ENCODE measurements around the gene COL27A1. TPM values are rescaled to one million over a fixed set of nuclear protein-coding genes. Genes with fewer than 3 reads are reported as not detected.

COL27A1 gene
- total and polyA plus RNA-seq, 8 donors: 9.7 to 109 (median 19.6) TPM

GRCh38 chr9:114279693-114280092 is 124.4 kb downstream of the COL27A1 start:
- 91 to 97% methylated on average over 3 of the region's 3 CpGs for WGBS, 2 donors
- Histone ChIP-seq H3K27ac (no peak overlapping the region), H3K36me3 (no peaks in the 10 kb centered on the region), H3K4me3 (no peak overlapping the region), H3K27me3 (no peaks in the 10 kb centered on the region), H3K4me1 (no peaks in the 10 kb centered on the region), H3K9me3 (no peaks in the 10 kb centered on the region)
- FAIRE-seq: no peak
- DNase-seq: peak in 1 of 6 donors; percentile 8
- ATAC-seq: no peak
- no peak for TF ChIP-seq CTCF (IDR thresholded peaks at IDR 0.05)
- intact Hi-C loops (cut with DNase I): no loop called here

GRCh38 chr9:114280636-114281472 is 125.5 kb downstream of the COL27A1 start:
- no peak for ATAC-seq
- Histone ChIP-seq H3K4me3 (no peak overlapping the region), H3K36me3 (no peaks in the 10 kb centered on the region), H3K27me3 (no peaks in the 10 kb centered on the region), H3K9me3 (no peaks in the 10 kb centered on the region), H3K4me1 (no peaks in the 10 kb centered on the region), H3K27ac (no peak overlapping the region)
- no peak for FAIRE-seq
- 89 to 90% methylated on average over 8 of the region's 8 CpGs for WGBS, 2 donors
- intact Hi-C loops (cut with DNase I): no loop called here
- no peak for TF ChIP-seq CTCF (IDR thresholded peaks at IDR 0.05)
- DNase-seq: peak in 1 of 6 donors; percentile 15

- Histone ChIP-seq H3K4me1 (no peaks in the 10 kb centered on the region), H3K36me3 (no peaks in the 10 kb centered on the region), H3K27me3 (no peaks in the 10 kb centered on the region), H3K4me3 (no peak overlapping the region), H3K27ac (no peak overlapping the region), H3K9me3 (no peaks in the 10 kb centered on the region)
- intact Hi-C loops (cut with DNase I): no loop called here
- DNase-seq (peak in 2 of 6 donors; percentile 38 to 45), ATAC-seq (no peak), FAIRE-seq (no peak)
- TF ChIP-seq CTCF (IDR thresholded peaks at IDR 0.05): no peak
- WGBS, 2 donors: 84 to 85% methylated on average over 12 of the region's 12 CpGs
Measured at GRCh38 chr9:114281473-114282103, 126.3 kb downstream of the COL27A1 start.

GRCh38 chr9:114282104-114282485 is 126.8 kb downstream of the COL27A1 start:
- TF ChIP-seq CTCF (IDR thresholded peaks at IDR 0.05): no peak
- Histone ChIP-seq H3K36me3 (no peaks in the 10 kb centered on the region), H3K9me3 (no peaks in the 10 kb centered on the region), H3K4me1 (no peaks in the 10 kb centered on the region), H3K27ac (no peak overlapping the region), H3K27me3 (no peaks in the 10 kb centered on the region), H3K4me3 (no peak overlapping the region)
- intact Hi-C loops (cut with DNase I): no loop called here
- ATAC-seq (no peak), DNase-seq (peak in 1 of 6 donors; percentile 56), FAIRE-seq (no peak)
- WGBS, 2 donors: 90 to 92% methylated on average over 10 of the region's 10 CpGs

GRCh38 chr9:114282507-114282906 is 127.2 kb downstream of the COL27A1 start:
- Histone ChIP-seq H3K9me3 (no peaks in the 10 kb centered on the region), H3K27me3 (no peaks in the 10 kb centered on the region), H3K36me3 (no peaks in the 10 kb centered on the region), H3K4me1 (no peaks in the 10 kb centered on the region), H3K27ac (no peak overlapping the region), H3K4me3 (no peak overlapping the region)
- DNase-seq (peak in 1 of 6 donors; percentile 30), ATAC-seq (no peak), FAIRE-seq (no peak)
- 93 to 96% methylated on average over 6 of the region's 6 CpGs for WGBS, 2 donors
- TF ChIP-seq CTCF (IDR thresholded peaks at IDR 0.05): no peak
- intact Hi-C loops (cut with DNase I): no loop called here
